Measurements from ENCODE around the gene NME4. TPM values are rescaled to one million over a fixed set of nuclear protein-coding genes. Genes with fewer than 3 reads are reported as not detected.

NME4 gene
- total and polyA plus RNA-seq, 9 donors = 53.5 to 115 (median 96.4) TPM

Other genes starting within 250 kb of the NME4 start
- 0.93 TPM for gene HBZ, start 244.6 kb upstream of the NME4 start, total RNA-seq
- gene HBZ, start 244.6 kb upstream of the NME4 start, polyA plus RNA-seq (ENCODE audit: insufficient read depth in 1 of 8, insufficient read length in 8 of 8, low replicate concordance in 1 of 8) = 10 to 100 TPM in 2 of 8 donors, 1 to 10 TPM in 6; 2.2 to 16.3 (median 7.5) TPM
- gene HBM, start 231.2 kb upstream of the NME4 start, total RNA-seq = 15.2 TPM
- 10 to 100 TPM in 6 of 8 donors, 1 to 10 TPM in 2; 4.3 to 28.0 (median 15.1) TPM for gene HBM, start 231.2 kb upstream of the NME4 start, polyA plus RNA-seq (ENCODE audit: insufficient read depth in 1 of 8, insufficient read length in 8 of 8, low replicate concordance in 1 of 8)
- gene HBA2, start 224.3 kb upstream of the NME4 start, total RNA-seq = 926 TPM
- over 10,000 TPM in 2 of 8 donors, 1,000 to 10,000 TPM in 6; 2,138 to 10,285 (median 6,265) TPM for gene HBA2, start 224.3 kb upstream of the NME4 start, polyA plus RNA-seq (ENCODE audit: insufficient read depth in 1 of 8, insufficient read length in 8 of 8, low replicate concordance in 1 of 8)
- gene HBA1, start 220.5 kb upstream of the NME4 start, total RNA-seq = 387 TPM
- 1,000 to 10,000 TPM; 1,237 to 7,147 (median 3,734) TPM for gene HBA1, start 220.5 kb upstream of the NME4 start, polyA plus RNA-seq (ENCODE audit: insufficient read depth in 1 of 8, insufficient read length in 8 of 8, low replicate concordance in 1 of 8)
- 2.5 TPM for gene HBQ1, start 216.7 kb upstream of the NME4 start, total RNA-seq
- 1 to 10 TPM in 6 of 8 donors, under 1 TPM in 2; 0.85 to 3.2 (median 1.9) TPM for gene HBQ1, start 216.7 kb upstream of the NME4 start, polyA plus RNA-seq (ENCODE audit: insufficient read depth in 1 of 8, insufficient read length in 8 of 8, low replicate concordance in 1 of 8)
- gene LUC7L, start 167.8 kb upstream of the NME4 start, total RNA-seq = 67.3 TPM
- 10 to 100 TPM; 59.1 to 89.4 (median 69.7) TPM for gene LUC7L, start 167.8 kb upstream of the NME4 start, polyA plus RNA-seq (ENCODE audit: insufficient read depth in 1 of 8, insufficient read length in 8 of 8, low replicate concordance in 1 of 8)
- gene FAM234A, start 162.4 kb upstream of the NME4 start, total RNA-seq = 26.9 TPM
- gene FAM234A, start 162.4 kb upstream of the NME4 start, polyA plus RNA-seq (ENCODE audit: insufficient read depth in 1 of 8, insufficient read length in 8 of 8, low replicate concordance in 1 of 8) = 10 to 100 TPM; 38.1 to 49.5 (median 44.6) TPM
- gene RGS11, start 121.3 kb upstream of the NME4 start, total RNA-seq = 1.2 TPM
- gene RGS11, start 121.3 kb upstream of the NME4 start, polyA plus RNA-seq (ENCODE audit: insufficient read depth in 1 of 8, insufficient read length in 8 of 8, low replicate concordance in 1 of 8) = 1 to 10 TPM in 6 of 8 donors, under 1 TPM in 2; 0.92 to 3.1 (median 1.6) TPM
- 1.0 TPM for gene ARHGDIG, start 116.6 kb upstream of the NME4 start, total RNA-seq
- 1 to 10 TPM in 2 of 8 donors, under 1 TPM in 6; 0.30 to 2.4 (median 0.63) TPM for gene ARHGDIG, start 116.6 kb upstream of the NME4 start, polyA plus RNA-seq (ENCODE audit: insufficient read depth in 1 of 8, insufficient read length in 8 of 8, low replicate concordance in 1 of 8)
- gene PDIA2, start 114.0 kb upstream of the NME4 start, total RNA-seq = 0.84 TPM
- gene PDIA2, start 114.0 kb upstream of the NME4 start, polyA plus RNA-seq (ENCODE audit: insufficient read depth in 1 of 8, insufficient read length in 8 of 8, low replicate concordance in 1 of 8) = 1 to 10 TPM in 1 of 8 donors, under 1 TPM in 7; 0.46 to 1.8 (median 0.60) TPM
- gene AXIN1, start 44.5 kb upstream of the NME4 start, total RNA-seq = 14.5 TPM
- gene AXIN1, start 44.5 kb upstream of the NME4 start, polyA plus RNA-seq (ENCODE audit: insufficient read depth in 1 of 8, insufficient read length in 8 of 8, low replicate concordance in 1 of 8) = 10 to 100 TPM; 11.5 to 19.2 (median 14.2) TPM
- gene MRPL28, start 26.7 kb upstream of the NME4 start, total RNA-seq = 46.1 TPM
- 10 to 100 TPM; 48.4 to 52.6 (median 50.0) TPM for gene MRPL28, start 26.7 kb upstream of the NME4 start, polyA plus RNA-seq (ENCODE audit: insufficient read depth in 1 of 8, insufficient read length in 8 of 8, low replicate concordance in 1 of 8)
- 16.3 TPM for gene PGAP6, start 15.2 kb upstream of the NME4 start, total RNA-seq
- 10 to 100 TPM; 23.3 to 38.2 (median 29.3) TPM for gene PGAP6, start 15.2 kb upstream of the NME4 start, polyA plus RNA-seq (ENCODE audit: insufficient read depth in 1 of 8, insufficient read length in 8 of 8, low replicate concordance in 1 of 8)
- 8.4 TPM for gene DECR2, start 4.7 kb downstream of the NME4 start, total RNA-seq
- 10 to 100 TPM in 7 of 8 donors, 1 to 10 TPM in 1; 8.8 to 20.6 (median 13.4) TPM for gene DECR2, start 4.7 kb downstream of the NME4 start, polyA plus RNA-seq (ENCODE audit: insufficient read depth in 1 of 8, insufficient read length in 8 of 8, low replicate concordance in 1 of 8)
- 13.9 TPM for gene RAB11FIP3, start 28.4 kb downstream of the NME4 start, total RNA-seq
- gene RAB11FIP3, start 28.4 kb downstream of the NME4 start, polyA plus RNA-seq (ENCODE audit: insufficient read depth in 1 of 8, insufficient read length in 8 of 8, low replicate concordance in 1 of 8) = 10 to 100 TPM; 26.5 to 35.8 (median 29.8) TPM
- 17.2 TPM for gene CAPN15, start 130.5 kb downstream of the NME4 start, total RNA-seq
- gene CAPN15, start 130.5 kb downstream of the NME4 start, polyA plus RNA-seq (ENCODE audit: insufficient read depth in 1 of 8, insufficient read length in 8 of 8, low replicate concordance in 1 of 8) = 10 to 100 TPM; 20.0 to 36.7 (median 30.5) TPM
- gene PRR35, start 163.2 kb downstream of the NME4 start, total RNA-seq = 0.13 TPM
- gene PRR35, start 163.2 kb downstream of the NME4 start, polyA plus RNA-seq (ENCODE audit: insufficient read depth in 1 of 8, insufficient read length in 8 of 8, low replicate concordance in 1 of 8) = under 1 TPM in 7 of 8 donors, not detected in 1; 0.07 to 0.30 (median 0.13) TPM
- 1.5 TPM for gene NHLRC4, start 169.8 kb downstream of the NME4 start, total RNA-seq
- gene NHLRC4, start 169.8 kb downstream of the NME4 start, polyA plus RNA-seq (ENCODE audit: insufficient read depth in 1 of 8, insufficient read length in 8 of 8, low replicate concordance in 1 of 8) = 1 to 10 TPM; 1.3 to 1.8 (median 1.5) TPM
- gene PIGQ, start 172.8 kb downstream of the NME4 start, total RNA-seq = 12.2 TPM
- 10 to 100 TPM; 14.1 to 23.2 (median 19.2) TPM for gene PIGQ, start 172.8 kb downstream of the NME4 start, polyA plus RNA-seq (ENCODE audit: insufficient read depth in 1 of 8, insufficient read length in 8 of 8, low replicate concordance in 1 of 8)
- gene RAB40C, start 192.9 kb downstream of the NME4 start, total RNA-seq = 9.4 TPM
- gene RAB40C, start 192.9 kb downstream of the NME4 start, polyA plus RNA-seq (ENCODE audit: insufficient read depth in 1 of 8, insufficient read length in 8 of 8, low replicate concordance in 1 of 8) = 10 to 100 TPM; 10.3 to 15.4 (median 13.2) TPM
- 0.22 TPM for gene WFIKKN1, start 233.8 kb downstream of the NME4 start, total RNA-seq
- under 1 TPM; 0.12 to 0.82 (median 0.39) TPM for gene WFIKKN1, start 233.8 kb downstream of the NME4 start, polyA plus RNA-seq (ENCODE audit: insufficient read depth in 1 of 8, insufficient read length in 8 of 8, low replicate concordance in 1 of 8)
- gene METTL26, start 239.1 kb downstream of the NME4 start, total RNA-seq = 47.9 TPM
- 10 to 100 TPM; 39.3 to 59.1 (median 42.5) TPM for gene METTL26, start 239.1 kb downstream of the NME4 start, polyA plus RNA-seq (ENCODE audit: insufficient read depth in 1 of 8, insufficient read length in 8 of 8, low replicate concordance in 1 of 8)
- 18.6 TPM for gene MCRIP2, start 244.6 kb downstream of the NME4 start, total RNA-seq
- gene MCRIP2, start 244.6 kb downstream of the NME4 start, polyA plus RNA-seq (ENCODE audit: insufficient read depth in 1 of 8, insufficient read length in 8 of 8, low replicate concordance in 1 of 8) = 10 to 100 TPM in 4 of 8 donors, 1 to 10 TPM in 4; 7.7 to 16.8 (median 10.8) TPM

All from muscle of leg (tissue), 9 donors.